ENCODE data around the gene MANBA.

Gene MANBA

DNA sequence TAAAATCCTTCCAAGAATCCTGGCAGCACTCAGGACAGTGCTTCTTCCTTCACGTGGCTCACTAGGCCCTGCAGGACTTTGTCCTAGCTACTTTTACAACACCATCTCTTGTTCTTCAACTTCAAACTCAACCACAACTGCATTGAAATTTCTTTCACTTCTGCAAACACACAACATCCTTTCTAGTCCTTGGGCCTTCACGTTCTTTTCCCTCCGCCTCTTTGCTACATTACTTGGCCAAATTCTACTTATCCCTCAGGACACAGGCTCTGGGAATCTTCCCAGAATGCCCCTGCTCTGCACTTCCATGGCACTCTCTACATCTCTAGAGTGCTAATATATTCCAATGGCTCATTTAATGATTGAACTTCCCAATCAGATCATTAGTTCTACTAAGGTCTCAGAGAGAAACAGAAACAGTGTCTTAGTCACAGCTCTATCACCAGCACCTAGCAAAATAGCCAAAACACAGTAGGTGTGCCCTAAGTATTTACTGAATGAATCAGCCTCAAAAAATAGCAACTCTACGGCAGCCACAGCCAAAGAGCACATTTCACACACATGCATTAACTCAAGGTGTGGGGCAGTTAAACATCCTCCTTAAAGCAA lies 73.3 kb downstream of the MANBA start:
- intact Hi-C loops (cut with DNase I; ENCODE audit: low total_unique reads): no loop called here
- H3K4me1 ChIP-seq: no peaks in the 10 kb centered on the region
- H3K36me3 ChIP-seq: peaks cover 0 to 16% (median 15%) of the 10 kb centered on the region in 3 donors
- TF ChIP-seq, protein P1, sequence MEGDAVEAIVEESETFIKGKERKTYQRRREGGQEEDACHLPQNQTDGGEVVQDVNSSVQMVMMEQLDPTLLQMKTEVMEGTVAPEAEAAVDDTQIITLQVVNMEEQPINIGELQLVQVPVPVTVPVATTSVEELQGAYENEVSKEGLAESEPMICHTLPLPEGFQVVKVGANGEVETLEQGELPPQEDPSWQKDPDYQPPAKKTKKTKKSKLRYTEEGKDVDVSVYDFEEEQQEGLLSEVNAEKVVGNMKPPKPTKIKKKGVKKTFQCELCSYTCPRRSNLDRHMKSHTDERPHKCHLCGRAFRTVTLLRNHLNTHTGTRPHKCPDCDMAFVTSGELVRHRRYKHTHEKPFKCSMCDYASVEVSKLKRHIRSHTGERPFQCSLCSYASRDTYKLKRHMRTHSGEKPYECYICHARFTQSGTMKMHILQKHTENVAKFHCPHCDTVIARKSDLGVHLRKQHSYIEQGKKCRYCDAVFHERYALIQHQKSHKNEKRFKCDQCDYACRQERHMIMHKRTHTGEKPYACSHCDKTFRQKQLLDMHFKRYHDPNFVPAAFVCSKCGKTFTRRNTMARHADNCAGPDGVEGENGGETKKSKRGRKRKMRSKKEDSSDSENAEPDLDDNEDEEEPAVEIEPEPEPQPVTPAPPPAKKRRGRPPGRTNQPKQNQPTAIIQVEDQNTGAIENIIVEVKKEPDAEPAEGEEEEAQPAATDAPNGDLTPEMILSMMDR (IDR thresholded peaks at IDR 0.05): no peak
- H3K27me3 ChIP-seq: no peaks in the 10 kb centered on the region
- H3K4me3 ChIP-seq: no peak overlapping the region
- no peak for DNase-seq
- H3K27ac ChIP-seq: no peak overlapping the region
- H3K9me3 ChIP-seq: no peaks in the 10 kb centered on the region

- TF ChIP-seq, protein P1 (IDR thresholded peaks at IDR 0.05): no peak
- H3K4me3 ChIP-seq: no peak overlapping the region
- no peaks in the 10 kb centered on the region for H3K9me3 ChIP-seq
- H3K36me3 ChIP-seq: peaks cover 0 to 19% (median 15%) of the 10 kb centered on the region in 3 donors
- intact Hi-C loops (cut with DNase I; ENCODE audit: low total_unique reads): no loop called here
- no peaks in the 10 kb centered on the region for H3K4me1 ChIP-seq
- DNase-seq: no peak
- H3K27me3 ChIP-seq: no peaks in the 10 kb centered on the region
- no peak overlapping the region for H3K27ac ChIP-seq
Measured at GRCh38 chr4:102685768-102686167, 75.0 kb downstream of the MANBA start.

- no peak for DNase-seq
- Histone ChIP-seq H3K9me3 (no peaks in the 10 kb centered on the region), H3K27ac (no peak overlapping the region), H3K4me1 (no peaks in the 10 kb centered on the region), H3K36me3 (peaks cover 0 to 14% (median 10%) of the 10 kb centered on the region in 3 donors), H3K27me3 (no peaks in the 10 kb centered on the region), H3K4me3 (no peak overlapping the region)
- intact Hi-C loops (cut with DNase I; ENCODE audit: low total_unique reads): no loop called here
- TF ChIP-seq, protein P1 (IDR thresholded peaks at IDR 0.05): no peak
Measured at GRCh38 chr4:102684610-102685052, 76.1 kb downstream of the MANBA start.

DNA sequence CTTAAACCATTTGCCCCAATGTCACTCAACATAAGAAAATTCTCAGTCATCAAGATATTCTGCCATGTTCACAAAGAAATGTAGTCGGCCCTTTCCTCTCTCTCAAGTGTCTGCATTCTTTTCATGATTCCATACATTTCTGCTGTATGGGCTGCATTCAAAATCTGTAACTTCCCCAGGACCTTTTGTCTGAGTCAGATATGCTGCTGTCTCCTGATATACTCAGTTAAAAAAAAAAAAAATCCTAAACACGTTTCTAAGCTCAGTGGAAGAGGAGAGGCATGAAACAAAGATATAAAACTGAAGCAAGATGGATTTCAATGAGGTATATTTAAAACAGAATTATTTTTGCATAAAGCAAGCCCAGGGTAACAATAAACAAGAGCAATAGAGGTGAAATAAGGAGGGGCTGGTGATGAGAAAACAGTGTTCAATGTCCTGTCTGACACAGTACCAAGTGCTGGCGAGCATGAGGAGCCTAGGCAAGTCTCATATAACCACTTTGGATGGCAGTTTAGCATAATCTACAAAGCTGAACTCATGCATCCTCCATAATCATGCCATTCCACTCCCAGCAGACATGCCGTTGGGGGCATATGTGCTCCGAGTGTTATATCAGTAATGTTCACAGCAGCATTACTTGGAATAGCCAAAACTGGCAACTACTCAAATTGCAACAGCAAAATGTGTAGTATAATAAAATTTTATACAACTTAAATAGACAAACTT lies 76.7 kb downstream of the MANBA start:
- intact Hi-C loops (cut with DNase I; ENCODE audit: low total_unique reads): no loop called here
- Histone ChIP-seq H3K36me3 (peaks cover 1 to 12% (median 4%) of the 10 kb centered on the region in 3 donors), H3K9me3 (no peaks in the 10 kb centered on the region), H3K27me3 (no peaks in the 10 kb centered on the region), H3K4me3 (no peak overlapping the region), H3K4me1 (no peaks in the 10 kb centered on the region), H3K27ac (no peak overlapping the region)
- no peak for DNase-seq
- TF ChIP-seq, protein P1 (IDR thresholded peaks at IDR 0.05): no peak

DNA sequence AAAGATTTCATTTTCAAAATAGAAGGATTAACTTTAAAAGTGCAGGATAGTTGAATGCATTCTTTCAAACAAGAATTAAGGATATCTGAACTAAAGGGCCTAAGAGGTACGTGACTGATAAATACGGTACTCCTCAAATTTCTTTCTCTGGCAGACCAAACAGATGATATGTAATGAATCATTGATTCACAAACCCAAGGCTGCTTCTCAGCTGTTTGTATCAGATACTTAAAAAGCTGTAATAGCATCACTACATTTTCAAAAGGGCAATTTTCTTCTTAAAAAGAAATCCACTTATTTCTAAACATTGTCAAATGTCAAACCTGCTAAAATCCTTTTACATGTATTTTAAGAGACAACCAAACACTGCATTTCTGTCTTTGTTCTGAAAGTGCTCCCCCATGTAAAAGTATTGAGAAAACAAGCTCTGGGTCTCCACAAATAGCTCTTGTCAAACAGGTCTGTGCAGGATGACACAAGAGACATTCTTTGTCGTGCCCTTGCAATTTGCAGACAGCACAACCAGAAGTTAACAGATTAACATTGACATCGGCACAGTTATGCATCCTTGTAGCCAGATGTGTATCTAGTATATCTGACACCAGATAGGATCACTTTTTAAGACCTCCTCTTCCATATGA lies 82.0 kb downstream of the MANBA start:
- intact Hi-C loops (cut with DNase I; ENCODE audit: low total_unique reads): no loop called here
- H3K27me3 ChIP-seq: no peaks in the 10 kb centered on the region
- H3K9me3 ChIP-seq: no peaks in the 10 kb centered on the region
- TF ChIP-seq, protein P1 (IDR thresholded peaks at IDR 0.05): no peak
- H3K27ac ChIP-seq: no peak overlapping the region
- H3K4me1 ChIP-seq: no peaks in the 10 kb centered on the region
- H3K36me3 ChIP-seq: peaks cover 0 to 9% (median 5%) of the 10 kb centered on the region in 3 donors
- DNase-seq: no peak
- H3K4me3 ChIP-seq: no peak overlapping the region
